Stimulated activated CD8-positive, alpha-beta memory T cell treated with anti-CD3 and anti-CD28 coated beads, Interleukin-4, amount 100 ng/mL, for 4 hours (primary cell): ENCODE measurements around the gene WDR26.
"Not testable (repeated sequence)": the region's sequence is repeated elsewhere in the genome, so short reads cannot be mapped to it uniquely, and the experiment has no call there.

ENCODE experiments used
- DNase-seq, 2 donors: peaks; one replicate each; pipeline ENCODE4 v3.0.0-alpha.2; 2020; ENCODE audit warnings: low read depth in 2 of 2, low spot score in 1 of 2

Gene WDR26

GRCh38 chr1:224434691-224435317 lies at the start of gene WDR26:
TSS of gene WDR26 (minus strand) at chr1:224434797.
- DNase-seq: peak; percentile 62 to 67

DNA sequence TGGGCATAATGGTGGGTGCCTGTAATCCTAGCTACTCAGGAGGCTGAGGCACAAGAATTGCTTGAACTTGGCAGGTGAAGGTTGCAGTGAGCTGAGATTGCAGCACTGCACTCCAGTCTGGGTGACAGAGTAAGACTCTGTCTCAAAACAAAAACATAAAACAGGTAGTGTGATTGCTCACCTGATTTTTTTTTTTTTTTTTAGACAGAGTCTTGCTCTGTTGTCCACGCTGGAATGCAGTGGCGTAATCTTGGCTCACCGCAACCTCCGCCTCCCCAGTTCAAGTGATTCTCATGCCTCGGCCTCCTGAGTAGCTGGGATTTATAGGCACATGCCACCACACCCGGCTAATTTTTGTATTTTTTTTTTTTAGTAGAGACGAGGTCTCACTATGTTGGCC lies 48.6 kb upstream of the WDR26 start:
- not testable (repeated sequence) for DNase-seq

- no peak for DNase-seq
Measured at GRCh38 chr1:224482619-224483018, 48.0 kb upstream of the WDR26 start.

- DNase-seq: no peak
Measured at GRCh38 chr1:224481601-224482000, 47.0 kb upstream of the WDR26 start.

DNA sequence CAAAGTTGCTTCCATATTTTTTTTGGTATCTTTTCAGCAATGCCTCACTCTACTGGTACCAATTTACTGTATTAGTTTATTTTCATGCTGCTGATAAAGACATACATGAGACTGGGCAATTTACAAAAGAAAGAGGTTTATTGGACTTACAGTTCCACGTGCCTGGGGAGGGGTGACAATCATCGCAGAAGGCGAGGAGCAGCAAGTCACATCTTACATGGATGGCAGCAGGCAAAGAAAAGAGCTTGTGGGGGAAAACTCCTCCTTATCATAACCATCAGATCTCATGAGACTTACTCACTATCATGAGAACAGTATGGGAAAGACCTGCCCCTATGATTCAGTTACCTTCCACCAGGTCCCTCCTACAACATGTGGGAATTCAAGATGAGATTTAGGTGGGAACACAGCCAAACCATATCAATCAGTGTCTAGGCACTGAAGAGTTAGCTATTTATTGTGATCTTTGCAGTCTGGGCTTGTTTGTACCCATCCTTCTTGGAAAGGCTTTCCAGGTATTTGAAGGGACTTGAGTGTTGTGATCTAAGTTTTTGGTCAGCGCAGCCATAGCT lies 46.4 kb upstream of the WDR26 start:
- DNase-seq: not testable (repeated sequence)

- not testable (repeated sequence) for DNase-seq
Measured at GRCh38 chr1:224480200-224480599, 45.6 kb upstream of the WDR26 start.

GRCh38 chr1:224472806-224473205 lies 38.2 kb upstream of the WDR26 start:
- no peak for DNase-seq

- no peak for DNase-seq
Measured at GRCh38 chr1:224466154-224466553, 31.6 kb upstream of the WDR26 start.

DNA sequence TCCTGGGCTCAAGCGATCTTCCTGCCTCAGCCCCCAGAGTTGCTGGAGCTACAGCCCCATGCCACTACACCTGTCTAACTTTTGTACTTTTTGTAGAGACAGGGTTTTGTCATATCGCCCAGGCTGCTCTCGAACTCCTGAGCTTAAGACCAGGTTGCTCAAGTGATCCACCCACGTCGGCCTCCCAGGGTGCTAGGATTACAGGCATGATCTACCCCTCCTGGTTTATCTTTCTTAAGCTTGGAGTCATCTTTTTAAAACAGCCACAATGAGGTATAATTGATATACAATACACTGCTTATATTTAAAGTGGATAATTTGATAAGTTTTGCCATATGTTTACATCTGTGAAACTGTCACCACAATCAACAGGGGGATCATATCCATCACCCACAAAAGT lies 25.4 kb upstream of the WDR26 start:
- no peak for DNase-seq

DNA sequence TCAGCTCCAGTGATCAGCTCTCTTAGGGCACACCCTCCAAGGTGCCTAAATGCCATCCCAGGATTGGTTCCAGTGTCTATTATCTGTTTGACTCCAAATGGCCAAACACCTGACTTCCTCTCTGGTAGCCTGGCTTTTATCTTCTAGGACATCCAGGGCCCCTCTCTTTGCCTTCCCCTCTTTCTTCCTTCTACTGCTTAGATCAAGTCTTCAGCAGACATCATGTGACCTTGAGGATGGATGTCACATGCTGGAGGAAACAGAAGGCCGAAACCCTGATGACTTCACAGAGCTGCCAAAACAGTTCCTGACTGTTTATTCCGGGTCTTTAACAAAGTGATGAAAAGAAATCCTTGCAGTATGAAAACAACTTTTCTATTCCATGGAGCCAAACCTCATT lies 24.4 kb upstream of the WDR26 start:
- DNase-seq: no peak

DNA sequence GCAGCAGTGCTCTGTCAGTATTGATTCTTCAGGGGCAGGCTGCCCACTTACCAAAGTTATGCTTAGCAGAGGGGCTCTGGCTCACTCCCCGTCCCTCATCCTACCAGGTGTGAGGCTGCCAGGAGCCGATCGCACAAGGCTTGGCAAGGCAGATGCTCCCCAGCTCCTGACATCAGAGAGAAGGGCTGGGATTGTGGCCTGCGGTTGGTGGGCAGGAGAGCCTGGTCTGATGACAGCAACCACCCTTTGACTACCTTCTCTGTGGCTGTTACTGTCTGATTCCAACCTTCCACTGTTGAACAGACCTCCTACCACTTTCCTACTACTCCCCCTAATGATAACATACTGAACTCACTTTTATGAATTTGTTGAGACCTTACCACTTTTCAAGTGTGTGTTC lies 23.7 kb upstream of the WDR26 start:
- no peak for DNase-seq

DNA sequence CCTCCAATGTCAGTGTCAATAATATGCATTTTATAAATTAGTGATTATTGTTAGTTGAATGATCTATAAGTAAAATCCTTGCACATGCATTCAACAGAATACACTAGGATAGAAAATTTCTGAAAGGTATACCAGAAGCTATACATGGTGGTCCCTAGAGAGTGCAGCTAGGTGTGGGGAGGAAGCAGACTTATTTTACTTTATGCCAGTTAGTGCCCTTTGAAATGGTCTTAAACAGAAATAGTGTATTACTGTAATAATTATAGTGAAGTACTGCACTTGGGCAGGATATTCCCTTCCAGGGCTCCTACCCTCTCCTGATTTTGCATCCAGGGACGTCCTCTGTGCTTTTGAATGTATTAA lies 23.2 kb upstream of the WDR26 start:
- DNase-seq: no peak

DNA sequence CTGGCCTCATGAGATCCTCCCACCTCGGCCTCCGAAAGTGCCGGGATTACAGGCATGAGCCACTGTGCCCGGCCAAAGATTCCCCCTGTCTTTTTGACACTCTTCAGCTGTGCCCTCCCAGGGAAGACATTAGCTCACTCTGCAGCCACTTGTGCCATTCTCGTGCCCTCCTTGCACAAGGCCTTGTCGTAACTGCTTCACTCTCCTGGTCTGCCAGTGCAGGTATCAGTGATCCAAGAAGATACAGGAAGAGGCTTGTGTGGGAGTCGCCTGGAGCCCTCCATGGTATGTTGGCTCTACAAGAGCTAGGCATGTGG lies 22.0 kb upstream of the WDR26 start:
- no peak for DNase-seq

DNA sequence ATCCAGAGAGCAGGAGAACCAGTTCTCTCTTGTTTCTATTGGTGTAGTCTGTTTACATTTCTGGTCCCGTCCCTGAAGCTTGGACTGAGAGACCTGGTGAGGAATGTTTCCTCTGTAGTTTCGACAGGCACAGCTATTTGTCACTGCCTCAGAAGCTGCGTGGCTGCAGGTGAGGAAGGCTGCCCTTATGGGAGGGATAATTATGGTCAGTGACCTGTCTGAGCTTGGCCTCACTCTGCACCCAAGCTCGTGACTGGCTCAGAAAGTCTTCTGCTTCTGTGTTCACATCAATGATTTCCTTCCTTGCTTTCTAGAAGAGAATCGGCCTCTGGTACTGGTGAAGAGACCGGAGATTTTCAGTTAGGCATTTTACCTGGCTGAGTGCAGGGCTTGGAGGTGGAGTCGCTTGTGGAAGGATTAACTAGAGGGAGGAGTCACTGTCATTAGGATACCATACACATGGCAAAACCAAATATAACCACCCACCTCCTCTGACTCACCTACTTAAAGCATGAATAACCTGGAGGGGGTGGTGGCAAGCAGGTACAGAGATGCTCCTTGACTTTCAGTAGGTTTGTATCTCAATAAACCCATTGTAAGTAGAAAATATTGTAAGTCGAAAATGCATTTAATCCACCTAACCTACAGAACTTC lies 19.9 kb upstream of the WDR26 start:
- no peak for DNase-seq

GRCh38 chr1:224450561-224451350 lies 16.2 kb upstream of the WDR26 start:
- DNase-seq: no peak

DNA sequence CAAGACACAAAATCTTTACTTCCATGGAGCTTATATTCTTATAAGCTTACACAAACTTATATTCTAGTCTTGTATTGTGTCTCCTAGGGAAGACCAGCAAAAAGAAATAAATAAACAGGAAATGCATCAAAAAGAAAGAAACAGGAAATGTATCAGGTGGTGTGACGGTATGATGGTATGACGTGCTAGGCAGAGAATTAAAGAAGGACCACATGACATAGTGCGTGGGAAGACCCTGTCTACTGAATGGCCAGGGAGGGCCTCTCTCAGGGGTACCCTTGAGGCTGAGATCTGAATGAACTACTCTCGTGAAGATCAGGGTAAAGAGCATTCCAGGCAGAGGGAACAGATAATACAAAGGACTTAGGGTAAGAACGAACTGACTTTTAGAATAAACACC lies 15.6 kb upstream of the WDR26 start:
- DNase-seq: no peak

DNA sequence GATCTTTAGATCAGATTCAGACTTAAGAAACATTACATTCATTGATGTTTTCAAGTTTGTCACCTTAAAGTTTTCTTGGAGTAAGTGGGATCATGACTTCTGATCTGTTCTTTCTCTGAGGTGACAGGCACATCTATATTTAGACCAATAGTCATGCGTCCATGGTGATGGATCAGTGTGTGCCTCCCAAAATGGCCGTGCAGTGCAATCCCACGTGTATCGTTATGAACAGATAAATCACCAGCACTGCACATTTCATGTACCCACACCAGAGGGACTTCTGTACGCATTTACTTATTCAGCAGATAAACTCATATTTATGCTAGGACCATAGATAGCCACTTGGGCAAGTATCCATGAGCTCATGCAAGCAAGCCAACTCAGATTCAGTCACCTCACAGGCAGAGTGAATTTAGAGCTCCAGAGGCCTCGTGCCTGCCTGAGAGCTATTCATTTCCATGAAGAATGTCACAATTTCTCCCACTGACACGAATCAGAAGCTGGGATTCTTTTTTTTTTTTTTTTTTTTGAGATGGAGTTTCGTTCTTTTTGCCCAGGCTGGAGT lies 13.9 kb upstream of the WDR26 start:
- DNase-seq: no peak

GRCh38 chr1:224447971-224448370 lies 13.4 kb upstream of the WDR26 start:
- DNase-seq: no peak

DNA sequence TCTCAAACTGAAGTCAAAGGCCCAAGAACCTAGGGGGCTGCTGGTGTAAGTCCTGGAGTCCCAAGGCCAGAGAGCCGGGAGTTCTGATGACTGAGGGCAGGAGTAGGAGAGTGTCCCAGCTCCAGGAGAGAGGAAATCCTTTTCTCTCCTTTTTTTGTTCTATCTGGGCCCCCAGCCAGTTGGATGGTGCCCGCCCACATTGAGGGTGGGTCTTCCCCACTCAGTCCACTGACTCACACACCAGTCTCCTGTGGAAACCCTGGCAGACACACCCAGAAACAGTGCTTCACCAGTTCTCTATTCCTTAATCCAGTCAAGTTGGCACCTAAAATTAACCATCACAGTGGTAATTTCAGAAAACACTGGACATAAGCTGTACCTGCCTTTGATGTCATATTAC lies 12.7 kb upstream of the WDR26 start:
- DNase-seq: no peak

GRCh38 chr1:224438989-224439388 lies 4.4 kb upstream of the WDR26 start:
- no peak for DNase-seq

DNA sequence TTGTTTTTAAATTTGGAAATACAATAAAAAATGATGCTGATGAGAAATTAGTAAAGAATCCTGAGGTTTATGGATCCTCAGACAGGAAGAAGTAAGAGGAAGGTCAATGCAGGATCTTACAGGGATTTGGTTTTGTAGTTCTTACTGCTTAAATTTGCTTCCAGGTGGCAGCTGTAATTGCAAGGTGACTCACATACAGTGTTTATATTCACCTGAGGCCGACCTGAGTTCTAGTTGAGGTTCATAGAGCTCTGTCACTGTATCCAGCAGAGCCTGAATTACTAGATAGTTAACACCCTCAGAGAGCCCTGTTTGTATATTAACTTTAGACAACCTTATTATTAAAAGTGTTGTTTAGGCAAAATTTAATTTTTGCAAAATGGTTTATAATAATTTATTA lies 1.4 kb upstream of the WDR26 start:
- DNase-seq: no peak

DNA sequence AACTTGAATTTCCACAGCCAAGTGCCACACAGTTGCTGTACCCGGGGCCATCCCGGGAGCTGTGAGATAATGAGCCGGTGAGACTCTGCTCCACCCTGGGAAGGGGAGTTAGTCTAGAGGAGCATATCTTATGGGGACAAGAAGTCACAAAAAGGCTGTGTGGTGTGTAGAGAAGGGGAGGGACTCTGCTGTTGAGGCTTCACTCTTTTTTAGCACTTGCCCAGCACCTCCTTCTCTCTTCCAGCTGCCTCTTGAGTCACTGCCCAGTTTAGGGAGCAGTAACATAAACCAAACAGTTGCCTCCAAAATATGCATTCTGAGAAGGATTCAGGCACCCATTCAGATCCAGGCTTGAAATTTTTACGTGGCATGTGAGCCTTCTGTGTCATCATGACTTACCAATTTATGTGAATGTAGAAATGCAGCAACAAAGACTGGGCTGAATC lies 744 bp upstream of the WDR26 start:
- no peak for DNase-seq
